ENCODE data around the gene SLC22A16. TPM values are rescaled to one million over a fixed set of nuclear protein-coding genes. Genes with fewer than 3 reads are reported as not detected.

The SLC22A16 gene
- total and polyA plus RNA-seq, 2 of the 13 experiments (the other 11 are each of a cell fraction or from before 2014, with no cell fraction given), result 0.04 TPM; not detected in 1

DNA sequence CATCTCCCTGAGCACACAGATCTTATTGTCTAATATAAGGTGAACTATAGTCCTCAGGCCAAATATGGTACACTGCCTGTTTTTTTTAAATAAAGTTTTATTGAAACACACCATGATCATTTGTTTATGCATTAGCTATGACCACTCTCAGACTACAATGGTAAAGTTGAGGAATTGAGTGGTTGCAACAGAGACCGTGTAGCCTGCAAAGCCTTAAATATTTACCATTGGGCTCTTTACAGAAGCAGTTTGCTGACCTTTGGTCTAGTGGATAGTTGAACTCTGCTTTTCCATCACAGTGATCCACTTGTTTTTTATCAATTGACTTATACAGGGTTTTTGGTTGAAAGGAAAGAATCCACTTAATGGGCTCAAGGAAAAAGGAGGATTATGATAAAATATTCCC lies 91.0 kb downstream of the SLC22A16 start (continued):
- TF ChIP-seq, protein P1, sequence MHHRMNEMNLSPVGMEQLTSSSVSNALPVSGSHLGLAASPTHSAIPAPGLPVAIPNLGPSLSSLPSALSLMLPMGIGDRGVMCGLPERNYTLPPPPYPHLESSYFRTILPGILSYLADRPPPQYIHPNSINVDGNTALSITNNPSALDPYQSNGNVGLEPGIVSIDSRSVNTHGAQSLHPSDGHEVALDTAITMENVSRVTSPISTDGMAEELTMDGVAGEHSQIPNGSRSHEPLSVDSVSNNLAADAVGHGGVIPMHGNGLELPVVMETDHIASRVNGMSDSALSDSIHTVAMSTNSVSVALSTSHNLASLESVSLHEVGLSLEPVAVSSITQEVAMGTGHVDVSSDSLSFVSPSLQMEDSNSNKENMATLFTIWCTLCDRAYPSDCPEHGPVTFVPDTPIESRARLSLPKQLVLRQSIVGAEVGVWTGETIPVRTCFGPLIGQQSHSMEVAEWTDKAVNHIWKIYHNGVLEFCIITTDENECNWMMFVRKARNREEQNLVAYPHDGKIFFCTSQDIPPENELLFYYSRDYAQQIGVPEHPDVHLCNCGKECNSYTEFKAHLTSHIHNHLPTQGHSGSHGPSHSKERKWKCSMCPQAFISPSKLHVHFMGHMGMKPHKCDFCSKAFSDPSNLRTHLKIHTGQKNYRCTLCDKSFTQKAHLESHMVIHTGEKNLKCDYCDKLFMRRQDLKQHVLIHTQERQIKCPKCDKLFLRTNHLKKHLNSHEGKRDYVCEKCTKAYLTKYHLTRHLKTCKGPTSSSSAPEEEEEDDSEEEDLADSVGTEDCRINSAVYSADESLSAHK (CRISPR knock-in tag; IDR thresholded peaks at IDR 0.05; ENCODE audit: borderline replicate concordance), result no peak
- TF ChIP-seq TSC22D2 (CRISPR knock-in tag; IDR thresholded peaks at IDR 0.05; ENCODE audit: borderline replicate concordance) (no peak), ZNF550 (CRISPR knock-in tag; IDR thresholded peaks at IDR 0.05; ENCODE audit: borderline replicate concordance) (no peak), YEATS2 (CRISPR knock-in tag; IDR thresholded peaks at IDR 0.05; ENCODE audit: borderline replicate concordance) (peak; percentile 26; the same call in 1 of the 2 replicates), NR2C2 (CRISPR knock-in tag; IDR thresholded peaks at IDR 0.05; ENCODE audit: borderline replicate concordance) (0 out of 2 replicates have a peak, but pooled peaks have one; percentile 19), ZSCAN31 (CRISPR knock-in tag; IDR thresholded peaks at IDR 0.05; ENCODE audit: low read depth) (no peak)
- TF ChIP-seq, protein P2, sequence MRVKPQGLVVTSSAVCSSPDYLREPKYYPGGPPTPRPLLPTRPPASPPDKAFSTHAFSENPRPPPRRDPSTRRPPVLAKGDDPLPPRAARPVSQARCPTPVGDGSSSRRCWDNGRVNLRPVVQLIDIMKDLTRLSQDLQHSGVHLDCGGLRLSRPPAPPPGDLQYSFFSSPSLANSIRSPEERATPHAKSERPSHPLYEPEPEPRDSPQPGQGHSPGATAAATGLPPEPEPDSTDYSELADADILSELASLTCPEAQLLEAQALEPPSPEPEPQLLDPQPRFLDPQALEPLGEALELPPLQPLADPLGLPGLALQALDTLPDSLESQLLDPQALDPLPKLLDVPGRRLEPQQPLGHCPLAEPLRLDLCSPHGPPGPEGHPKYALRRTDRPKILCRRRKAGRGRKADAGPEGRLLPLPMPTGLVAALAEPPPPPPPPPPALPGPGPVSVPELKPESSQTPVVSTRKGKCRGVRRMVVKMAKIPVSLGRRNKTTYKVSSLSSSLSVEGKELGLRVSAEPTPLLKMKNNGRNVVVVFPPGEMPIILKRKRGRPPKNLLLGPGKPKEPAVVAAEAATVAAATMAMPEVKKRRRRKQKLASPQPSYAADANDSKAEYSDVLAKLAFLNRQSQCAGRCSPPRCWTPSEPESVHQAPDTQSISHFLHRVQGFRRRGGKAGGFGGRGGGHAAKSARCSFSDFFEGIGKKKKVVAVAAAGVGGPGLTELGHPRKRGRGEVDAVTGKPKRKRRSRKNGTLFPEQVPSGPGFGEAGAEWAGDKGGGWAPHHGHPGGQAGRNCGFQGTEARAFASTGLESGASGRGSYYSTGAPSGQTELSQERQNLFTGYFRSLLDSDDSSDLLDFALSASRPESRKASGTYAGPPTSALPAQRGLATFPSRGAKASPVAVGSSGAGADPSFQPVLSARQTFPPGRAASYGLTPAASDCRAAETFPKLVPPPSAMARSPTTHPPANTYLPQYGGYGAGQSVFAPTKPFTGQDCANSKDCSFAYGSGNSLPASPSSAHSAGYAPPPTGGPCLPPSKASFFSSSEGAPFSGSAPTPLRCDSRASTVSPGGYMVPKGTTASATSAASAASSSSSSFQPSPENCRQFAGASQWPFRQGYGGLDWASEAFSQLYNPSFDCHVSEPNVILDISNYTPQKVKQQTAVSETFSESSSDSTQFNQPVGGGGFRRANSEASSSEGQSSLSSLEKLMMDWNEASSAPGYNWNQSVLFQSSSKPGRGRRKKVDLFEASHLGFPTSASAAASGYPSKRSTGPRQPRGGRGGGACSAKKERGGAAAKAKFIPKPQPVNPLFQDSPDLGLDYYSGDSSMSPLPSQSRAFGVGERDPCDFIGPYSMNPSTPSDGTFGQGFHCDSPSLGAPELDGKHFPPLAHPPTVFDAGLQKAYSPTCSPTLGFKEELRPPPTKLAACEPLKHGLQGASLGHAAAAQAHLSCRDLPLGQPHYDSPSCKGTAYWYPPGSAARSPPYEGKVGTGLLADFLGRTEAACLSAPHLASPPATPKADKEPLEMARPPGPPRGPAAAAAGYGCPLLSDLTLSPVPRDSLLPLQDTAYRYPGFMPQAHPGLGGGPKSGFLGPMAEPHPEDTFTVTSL (CRISPR knock-in tag; IDR thresholded peaks at IDR 0.05; ENCODE audit: borderline replicate concordance), result peak; percentile 76; the same call in 1 of the 2 replicates
- TF ChIP-seq, protein P3, sequence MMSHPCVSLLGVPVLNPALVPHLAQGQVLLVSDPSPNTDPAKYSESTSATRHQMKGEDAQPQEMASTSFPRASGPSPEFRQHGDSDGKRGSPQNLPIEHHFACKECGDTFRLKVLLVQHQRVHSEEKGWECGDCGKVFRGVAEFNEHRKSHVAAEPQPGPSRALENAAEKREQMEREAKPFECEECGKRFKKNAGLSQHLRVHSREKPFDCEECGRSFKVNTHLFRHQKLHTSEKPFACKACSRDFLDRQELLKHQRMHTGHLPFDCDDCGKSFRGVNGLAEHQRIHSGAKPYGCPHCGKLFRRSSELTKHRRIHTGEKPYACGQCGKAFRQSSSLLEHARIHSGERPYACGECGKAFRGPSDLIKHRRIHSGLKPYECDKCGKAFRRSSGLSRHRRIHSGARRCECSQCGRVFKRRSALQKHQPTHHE (CRISPR knock-in tag; IDR thresholded peaks at IDR 0.05; ENCODE audit: borderline replicate concordance), result no peak
- TF ChIP-seq, protein P4, sequence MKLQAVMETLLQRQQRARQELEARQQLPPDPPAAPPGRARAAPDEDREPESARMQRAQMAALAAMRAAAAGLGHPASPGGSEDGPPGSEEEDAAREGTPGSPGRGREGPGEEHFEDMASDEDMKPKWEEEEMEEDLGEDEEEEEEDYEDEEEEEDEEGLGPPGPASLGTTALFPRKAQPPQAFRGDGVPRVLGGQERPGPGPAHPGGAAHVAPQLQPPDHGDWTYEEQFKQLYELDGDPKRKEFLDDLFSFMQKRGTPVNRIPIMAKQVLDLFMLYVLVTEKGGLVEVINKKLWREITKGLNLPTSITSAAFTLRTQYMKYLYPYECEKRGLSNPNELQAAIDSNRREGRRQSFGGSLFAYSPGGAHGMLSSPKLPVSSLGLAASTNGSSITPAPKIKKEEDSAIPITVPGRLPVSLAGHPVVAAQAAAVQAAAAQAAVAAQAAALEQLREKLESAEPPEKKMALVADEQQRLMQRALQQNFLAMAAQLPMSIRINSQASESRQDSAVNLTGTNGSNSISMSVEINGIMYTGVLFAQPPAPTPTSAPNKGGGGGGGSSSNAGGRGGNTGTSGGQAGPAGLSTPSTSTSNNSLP (IDR thresholded peaks at IDR 0.05; ENCODE audit: low read depth, low read length), result peak; percentile 46; the same call in 1 of the 2 replicates
- TF ChIP-seq, protein P5, sequence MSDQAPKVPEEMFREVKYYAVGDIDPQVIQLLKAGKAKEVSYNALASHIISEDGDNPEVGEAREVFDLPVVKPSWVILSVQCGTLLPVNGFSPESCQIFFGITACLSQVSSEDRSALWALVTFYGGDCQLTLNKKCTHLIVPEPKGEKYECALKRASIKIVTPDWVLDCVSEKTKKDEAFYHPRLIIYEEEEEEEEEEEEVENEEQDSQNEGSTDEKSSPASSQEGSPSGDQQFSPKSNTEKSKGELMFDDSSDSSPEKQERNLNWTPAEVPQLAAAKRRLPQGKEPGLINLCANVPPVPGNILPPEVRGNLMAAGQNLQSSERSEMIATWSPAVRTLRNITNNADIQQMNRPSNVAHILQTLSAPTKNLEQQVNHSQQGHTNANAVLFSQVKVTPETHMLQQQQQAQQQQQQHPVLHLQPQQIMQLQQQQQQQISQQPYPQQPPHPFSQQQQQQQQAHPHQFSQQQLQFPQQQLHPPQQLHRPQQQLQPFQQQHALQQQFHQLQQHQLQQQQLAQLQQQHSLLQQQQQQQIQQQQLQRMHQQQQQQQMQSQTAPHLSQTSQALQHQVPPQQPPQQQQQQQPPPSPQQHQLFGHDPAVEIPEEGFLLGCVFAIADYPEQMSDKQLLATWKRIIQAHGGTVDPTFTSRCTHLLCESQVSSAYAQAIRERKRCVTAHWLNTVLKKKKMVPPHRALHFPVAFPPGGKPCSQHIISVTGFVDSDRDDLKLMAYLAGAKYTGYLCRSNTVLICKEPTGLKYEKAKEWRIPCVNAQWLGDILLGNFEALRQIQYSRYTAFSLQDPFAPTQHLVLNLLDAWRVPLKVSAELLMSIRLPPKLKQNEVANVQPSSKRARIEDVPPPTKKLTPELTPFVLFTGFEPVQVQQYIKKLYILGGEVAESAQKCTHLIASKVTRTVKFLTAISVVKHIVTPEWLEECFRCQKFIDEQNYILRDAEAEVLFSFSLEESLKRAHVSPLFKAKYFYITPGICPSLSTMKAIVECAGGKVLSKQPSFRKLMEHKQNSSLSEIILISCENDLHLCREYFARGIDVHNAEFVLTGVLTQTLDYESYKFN (CRISPR knock-in tag; conservative IDR thresholded peaks at IDR 0.05), result peak; percentile 78

All from HepG2 (cell line).